Measurements from ENCODE around the gene PODN.

The PODN gene

DNA sequence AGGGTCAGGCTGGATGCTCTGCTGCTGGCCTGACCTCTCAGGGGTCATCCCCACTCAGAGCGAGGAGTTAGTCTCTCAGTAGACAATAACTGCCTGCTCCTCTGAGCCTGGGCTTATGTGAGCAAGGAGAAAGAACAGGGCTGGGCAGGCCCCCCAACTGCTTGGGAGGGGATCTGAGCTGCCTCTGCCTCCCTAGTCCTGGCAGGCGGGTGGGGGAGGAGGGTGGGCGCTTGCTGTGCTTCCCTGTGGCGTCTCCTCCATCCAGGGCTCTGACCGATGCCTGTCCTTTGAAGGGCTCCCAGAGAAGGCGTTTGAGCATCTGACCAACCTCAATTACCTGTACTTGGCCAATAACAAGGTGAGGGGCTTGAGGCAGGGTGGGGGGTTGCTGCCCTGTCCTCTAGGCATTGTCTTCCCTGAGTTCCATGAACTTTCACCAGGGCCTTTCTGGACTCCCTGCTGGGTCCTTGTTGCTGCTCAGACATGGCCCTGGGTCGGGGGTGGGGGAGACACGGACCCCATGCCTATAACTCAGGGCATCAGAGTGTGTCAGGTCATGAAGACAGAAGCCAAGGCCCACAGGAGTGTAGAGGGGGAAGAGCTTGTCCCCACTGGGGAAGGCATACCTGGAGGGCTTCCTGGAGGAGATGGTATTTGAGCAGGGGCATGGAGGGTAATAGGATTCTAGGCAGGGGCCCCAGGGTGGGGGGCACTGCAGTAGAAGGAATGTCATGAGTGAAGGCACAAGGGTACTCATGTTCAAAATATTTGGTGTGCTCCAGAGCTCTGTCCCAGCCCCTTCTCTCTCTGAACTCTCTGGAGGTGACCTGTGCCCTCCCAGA lies 12.5 kb downstream of the PODN start:
- no peak for DNase-seq

DNA sequence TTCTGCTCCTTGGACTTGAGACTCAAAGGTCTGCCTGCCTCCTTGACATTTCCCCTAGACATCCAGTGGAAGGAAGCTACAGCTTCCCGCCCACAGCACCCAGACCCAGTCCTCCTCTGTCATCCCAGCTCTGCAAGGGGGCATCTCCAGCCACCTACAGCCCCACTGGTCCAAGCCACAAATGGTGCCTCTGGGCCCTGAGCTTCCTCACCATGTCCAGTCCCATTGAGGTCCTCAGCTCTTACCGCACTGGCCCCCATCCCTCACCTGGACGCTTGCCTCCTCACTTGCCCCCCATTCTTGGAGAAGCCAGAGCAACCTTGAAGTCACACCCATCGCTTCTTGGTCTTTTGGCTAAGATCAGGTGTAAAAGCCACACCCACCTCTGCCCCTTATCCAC lies 13.2 kb downstream of the PODN start:
- peak in 3 of 4 experiments; percentile 13 to 33 (median 29) for DNase-seq

DNA sequence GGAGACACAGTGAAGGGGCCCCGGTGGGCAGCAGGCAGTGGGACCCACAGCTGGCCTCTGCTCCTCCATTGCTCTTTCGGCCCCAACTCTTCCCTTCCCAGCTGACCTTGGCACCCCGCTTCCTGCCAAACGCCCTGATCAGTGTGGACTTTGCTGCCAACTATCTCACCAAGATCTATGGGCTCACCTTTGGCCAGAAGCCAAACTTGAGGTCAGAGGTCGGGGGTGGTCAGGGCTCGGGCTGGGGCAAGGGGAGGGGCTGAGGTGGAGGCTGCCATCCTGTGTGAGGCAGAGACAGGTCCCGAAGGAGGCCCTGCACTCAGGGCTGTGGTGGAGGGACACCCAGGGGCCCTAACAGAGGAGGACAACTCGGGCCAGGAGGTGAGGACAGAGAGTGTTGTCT lies 13.7 kb downstream of the PODN start:
- DNase-seq: no peak

DNA sequence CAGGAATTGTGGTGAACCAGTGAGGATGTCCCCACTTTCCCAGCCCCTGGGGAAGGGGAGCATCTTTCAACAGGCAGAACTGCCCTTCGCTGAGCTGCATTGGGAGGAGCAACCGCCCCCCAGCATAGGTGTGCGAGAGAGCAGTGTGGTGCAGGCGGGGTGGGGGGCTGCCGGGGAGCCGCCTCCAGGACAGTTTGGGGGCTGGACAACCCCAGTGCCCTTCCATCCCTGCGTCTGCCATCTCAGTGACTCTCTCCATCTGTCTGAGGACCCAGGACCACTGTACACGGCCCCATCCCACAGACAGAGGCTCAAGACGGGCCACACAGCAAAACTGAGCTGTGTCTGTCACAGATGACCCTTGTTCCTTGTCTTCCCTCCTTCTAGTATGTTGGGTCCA lies 14.2 kb downstream of the PODN start:
- no peak for DNase-seq

DNA sequence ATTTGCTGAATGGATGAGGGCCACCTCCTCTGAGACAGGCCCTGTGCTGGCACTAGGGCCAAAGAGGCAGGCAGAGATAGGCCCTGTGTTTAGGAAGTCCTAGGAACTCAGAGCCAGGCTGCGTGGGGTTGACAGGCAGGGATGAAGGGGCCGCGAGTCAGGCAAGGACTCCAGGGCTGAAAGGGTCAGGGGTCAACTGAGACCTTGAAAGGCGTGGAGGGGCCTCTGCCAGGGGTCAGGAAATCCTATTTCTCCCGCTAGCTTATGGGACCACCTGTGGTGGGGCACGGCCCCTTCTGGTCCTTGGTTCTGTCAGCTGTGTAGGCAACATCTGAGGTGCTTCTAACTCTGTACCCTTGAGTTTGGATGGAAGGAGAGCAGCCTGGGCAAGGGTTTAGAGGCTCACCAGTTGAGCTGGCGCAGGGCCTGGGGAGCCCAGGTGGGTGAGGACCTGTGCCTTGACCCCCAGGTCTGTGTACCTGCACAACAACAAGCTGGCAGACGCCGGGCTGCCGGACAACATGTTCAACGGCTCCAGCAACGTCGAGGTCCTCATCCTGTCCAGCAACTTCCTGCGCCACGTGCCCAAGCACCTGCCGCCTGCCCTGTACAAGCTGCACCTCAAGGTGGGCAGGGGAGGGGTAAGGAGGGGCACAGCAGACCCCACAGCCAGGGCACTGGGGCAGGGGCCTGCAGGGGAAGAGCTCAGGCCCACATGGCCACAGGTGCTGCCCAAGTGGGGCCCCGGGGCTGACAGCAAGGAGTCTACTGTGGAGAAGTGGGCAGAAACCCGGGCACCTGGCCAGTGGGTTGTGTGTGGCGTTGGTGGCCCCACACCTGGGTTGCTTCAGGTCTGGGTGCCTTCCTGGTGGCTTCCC lies 14.9 kb downstream of the PODN start:
- no peak for DNase-seq

DNA sequence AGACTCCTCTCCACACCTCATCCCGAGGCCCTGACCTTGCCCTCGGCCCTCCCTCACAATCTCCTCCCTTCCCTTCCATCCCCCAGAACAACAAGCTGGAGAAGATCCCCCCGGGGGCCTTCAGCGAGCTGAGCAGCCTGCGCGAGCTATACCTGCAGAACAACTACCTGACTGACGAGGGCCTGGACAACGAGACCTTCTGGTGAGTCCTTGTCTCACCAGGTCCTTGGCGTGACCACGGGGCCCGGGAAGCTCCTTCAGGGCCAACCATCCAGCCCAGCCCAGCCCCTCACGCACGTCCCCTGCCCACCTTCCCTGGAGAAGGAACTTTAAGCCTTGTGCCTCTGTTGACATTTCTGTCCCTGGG lies 15.6 kb downstream of the PODN start:
- no peak for DNase-seq

DNA sequence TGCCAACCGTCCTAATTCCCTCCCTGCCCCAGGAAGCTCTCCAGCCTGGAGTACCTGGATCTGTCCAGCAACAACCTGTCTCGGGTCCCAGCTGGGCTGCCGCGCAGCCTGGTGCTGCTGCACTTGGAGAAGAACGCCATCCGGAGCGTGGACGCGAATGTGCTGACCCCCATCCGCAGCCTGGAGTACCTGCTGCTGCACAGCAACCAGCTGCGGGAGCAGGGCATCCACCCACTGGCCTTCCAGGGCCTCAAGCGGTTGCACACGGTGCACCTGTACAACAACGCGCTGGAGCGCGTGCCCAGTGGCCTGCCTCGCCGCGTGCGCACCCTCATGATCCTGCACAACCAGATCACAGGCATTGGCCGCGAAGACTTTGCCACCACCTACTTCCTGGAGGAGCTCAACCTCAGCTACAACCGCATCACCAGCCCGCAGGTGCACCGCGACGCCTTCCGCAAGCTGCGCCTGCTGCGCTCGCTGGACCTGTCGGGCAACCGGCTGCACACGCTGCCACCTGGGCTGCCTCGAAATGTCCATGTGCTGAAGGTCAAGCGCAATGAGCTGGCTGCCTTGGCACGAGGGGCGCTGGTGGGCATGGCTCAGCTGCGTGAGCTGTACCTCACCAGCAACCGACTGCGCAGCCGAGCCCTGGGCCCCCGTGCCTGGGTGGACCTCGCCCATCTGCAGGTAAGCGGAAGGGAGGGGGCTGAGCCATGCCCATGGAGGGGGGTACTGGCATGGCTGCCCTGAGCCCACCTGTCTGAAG lies 16.5 kb downstream of the PODN start:
- no peak for DNase-seq

DNA sequence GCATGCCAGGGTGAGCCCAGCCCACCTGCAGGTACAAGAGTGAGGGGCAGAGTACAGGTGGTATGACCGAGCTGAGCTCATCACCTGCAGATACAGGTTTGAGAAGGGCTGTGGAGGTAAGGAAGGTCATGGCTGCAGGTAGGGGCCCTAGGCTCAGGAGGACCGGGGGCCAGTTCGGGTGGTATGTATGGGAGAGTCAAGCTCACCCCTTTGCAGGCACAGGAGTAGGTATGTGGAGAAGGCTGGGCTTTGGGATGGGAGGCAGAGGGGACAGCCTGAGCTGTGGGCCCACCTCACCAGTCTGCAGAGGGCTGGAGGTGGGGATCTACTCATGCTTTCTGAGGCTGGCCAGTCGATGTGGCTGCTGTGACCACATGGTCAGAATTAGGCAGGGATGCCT lies 17.2 kb downstream of the PODN start:
- no peak for DNase-seq

DNA sequence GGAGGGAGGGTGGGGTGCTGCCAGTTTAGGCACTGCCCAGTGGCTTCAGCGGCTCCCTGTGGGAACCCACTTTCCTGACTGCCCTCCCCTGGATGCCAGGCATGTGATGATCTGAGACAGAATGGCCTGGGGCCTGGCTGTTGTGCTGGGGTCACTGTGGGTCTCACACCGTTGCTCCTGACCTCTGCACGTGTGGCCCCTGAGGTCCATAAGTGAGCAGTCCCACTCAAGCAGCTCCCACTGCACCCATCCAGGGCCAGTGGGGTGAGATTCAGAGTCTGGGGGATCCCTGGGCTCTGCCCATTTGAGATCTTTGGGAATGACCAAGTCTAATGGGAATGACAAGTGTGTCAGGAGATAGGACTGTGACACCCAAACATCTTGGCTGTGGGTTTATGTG lies 18.0 kb downstream of the PODN start:
- no peak for DNase-seq

DNA sequence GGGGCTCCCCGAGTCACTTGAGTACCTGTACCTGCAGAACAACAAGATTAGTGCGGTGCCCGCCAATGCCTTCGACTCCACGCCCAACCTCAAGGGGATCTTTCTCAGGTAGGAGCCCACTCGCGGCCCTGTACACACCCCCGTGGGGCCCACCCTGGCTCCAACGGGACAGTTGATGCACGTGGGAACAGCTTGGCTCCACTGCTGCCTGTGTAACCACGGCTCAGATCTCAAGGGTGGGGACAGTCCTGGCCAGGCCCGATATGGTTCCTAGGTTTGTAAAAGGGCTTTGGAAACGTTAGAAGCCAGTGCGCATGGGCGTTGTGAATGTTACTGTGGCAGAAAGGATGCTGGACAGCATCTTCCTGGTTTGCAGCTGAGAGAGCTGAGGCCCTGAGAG lies 18.8 kb downstream of the PODN start:
- no peak for DNase-seq

DNA sequence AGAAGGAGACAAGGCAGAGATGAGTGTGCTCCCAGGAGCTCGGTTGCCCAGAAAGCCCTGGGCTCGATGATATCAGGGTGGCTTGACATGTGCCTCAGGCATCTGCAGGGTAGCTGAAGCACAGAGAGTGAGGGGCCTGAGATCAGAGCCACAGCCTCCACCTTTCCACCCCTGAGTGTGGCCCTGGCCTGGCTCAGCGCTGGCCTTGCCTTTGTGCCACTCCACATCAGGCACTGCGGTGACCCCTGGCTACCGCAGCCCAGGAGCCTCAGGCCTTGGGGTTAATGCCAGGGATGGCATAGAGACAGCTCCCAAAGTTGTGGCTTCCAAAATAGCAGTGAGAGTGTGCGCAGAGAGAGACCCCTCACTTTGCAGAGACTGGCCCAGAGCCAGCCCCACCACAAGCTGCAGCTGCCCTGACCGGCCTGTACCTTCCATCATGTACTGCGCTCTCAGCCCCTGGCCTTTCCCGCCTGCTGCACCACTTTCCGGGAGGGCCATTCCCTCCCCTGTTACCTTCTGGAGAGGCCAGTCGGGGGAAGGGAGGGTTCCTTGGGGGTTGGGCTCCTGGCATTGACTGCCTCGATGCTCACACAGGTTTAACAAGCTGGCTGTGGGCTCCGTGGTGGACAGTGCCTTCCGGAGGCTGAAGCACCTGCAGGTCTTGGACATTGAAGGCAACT lies 19.5 kb downstream of the PODN start:
- DNase-seq: no peak

DNA sequence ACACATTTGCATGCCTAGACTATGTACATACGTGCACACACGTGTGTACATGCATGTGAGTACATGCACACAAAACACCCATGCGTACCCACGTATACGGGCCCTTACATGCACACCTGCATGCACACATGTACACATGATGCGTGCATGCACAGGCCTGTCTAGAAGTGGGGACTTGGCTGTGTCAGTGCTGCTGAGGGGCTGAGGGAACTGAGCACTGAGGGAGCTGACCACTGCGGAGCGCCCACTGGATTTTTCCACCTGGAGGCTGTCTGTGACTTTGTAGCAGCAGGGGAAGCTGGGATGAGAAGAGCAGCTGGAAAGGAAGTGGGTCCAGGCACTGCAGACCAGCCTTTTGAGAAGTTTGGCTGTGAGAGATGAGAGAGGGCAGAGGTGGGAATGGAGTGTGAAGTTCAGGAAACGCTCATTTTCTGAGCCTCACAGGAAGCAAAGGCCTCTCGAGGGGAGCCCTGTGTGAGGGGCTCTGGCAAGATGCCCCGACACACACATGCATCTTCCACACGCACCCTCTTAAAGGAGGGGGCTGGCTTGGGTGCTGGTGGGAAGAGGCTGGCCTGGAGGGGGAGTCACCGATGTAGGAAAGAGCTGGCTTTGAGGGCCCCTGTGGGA lies 20.9 kb downstream of the PODN start:
- DNase-seq: no peak

DNA sequence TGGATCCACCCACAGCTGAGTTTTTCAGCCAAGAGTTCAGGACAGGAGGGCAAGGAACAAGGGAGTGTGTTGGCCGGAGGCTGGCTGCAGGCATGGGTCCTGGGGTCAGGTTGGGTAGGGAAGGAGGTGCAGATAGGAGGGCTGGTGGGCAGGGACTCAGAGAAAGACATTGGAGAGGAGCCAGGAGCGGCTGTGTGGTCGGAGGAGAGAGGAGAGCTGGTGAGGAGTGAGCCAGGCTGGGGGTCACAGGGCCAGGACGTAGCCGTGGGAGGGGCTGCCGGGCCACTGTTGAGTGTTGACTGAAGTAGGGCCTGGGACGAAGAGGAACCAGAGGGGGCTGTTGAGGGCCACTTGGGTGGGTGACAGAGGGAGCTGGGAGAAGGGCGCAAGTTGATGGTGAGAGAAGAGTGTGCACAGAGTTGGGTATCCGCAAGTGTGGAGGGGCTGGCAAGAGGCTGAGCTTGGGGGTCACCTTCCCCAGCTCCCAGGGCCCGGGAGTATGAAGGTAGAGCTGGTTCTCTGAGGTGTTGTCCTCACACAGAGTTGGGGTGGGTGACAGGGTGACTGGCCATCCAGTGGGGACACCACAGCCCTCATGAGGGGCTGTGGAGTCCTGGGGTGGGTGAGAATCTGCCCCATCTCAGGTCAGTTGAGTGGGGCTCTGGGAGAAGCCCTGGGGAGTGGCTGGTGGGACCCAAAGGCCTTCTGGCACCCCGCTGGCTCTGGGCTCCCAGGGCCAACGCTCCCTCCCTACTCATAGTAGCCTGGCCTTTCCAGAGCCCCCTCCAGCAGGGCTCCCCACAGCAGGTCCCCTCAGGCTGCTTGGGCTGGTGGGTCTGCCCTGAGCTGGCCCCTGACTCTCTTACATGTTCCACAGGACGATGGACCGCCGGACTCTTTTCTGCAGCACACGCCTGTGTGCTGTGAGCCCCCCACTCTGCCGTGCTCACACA lies 21.9 kb downstream of the PODN start:
- DNase-seq: no peak

DNA sequence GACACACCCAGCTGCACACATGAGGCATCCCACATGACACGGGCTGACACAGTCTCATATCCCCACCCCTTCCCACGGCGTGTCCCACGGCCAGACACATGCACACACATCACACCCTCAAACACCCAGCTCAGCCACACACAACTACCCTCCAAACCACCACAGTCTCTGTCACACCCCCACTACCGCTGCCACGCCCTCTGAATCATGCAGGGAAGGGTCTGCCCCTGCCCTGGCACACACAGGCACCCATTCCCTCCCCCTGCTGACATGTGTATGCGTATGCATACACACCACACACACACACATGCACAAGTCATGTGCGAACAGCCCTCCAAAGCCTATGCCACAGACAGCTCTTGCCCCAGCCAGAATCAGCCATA lies 22.6 kb downstream of the PODN start:
- DNase-seq: no peak

DNA sequence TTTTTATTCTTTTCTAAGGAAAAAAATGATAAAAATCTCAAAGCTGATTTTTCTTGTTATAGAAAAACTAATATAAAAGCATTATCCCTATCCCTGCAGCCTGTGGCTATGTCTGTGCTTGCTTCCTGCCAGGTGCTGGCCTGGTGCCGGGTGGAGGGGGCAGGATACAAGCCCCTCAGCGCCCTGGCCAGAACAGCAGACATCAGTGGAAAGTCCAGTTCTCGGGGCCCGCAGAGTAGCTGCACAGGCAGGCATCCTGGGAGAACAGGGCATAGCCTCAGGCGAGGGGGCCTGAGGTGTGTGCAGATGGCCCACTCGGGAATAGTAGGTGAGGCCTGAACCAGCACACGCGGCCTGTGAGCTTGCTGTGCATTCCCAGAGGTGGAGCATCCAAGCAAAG lies 23.4 kb downstream of the PODN start:
- no peak for DNase-seq

DNA sequence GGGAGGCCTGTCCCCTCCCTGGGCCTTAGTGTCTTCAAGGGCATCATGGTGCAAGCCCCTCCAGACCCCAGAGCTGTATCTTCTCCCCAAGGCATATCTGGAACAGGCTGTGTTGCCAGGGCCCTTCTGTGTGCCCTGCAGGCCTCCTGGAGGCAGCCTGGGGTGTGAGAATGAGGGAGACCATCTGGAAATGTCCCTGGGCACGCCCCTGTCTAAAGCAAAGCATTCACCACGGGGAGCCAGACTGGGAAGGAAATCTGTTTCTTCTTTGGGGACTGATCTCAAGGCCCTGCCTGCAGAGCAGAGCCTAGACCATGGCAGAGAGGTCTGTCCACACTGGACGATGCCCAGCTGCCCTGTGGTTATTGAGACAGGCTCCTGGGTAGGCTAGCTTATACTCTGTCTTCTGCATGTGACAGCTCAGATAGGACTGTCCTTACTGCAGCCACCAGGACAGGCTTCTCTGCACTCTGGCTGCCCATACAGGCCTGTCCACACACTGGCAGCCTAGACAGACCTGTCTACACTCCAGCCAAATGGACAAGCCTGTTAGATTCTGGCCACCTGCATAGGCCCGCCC lies 24.6 kb downstream of the PODN start:
- no peak for DNase-seq

DNA sequence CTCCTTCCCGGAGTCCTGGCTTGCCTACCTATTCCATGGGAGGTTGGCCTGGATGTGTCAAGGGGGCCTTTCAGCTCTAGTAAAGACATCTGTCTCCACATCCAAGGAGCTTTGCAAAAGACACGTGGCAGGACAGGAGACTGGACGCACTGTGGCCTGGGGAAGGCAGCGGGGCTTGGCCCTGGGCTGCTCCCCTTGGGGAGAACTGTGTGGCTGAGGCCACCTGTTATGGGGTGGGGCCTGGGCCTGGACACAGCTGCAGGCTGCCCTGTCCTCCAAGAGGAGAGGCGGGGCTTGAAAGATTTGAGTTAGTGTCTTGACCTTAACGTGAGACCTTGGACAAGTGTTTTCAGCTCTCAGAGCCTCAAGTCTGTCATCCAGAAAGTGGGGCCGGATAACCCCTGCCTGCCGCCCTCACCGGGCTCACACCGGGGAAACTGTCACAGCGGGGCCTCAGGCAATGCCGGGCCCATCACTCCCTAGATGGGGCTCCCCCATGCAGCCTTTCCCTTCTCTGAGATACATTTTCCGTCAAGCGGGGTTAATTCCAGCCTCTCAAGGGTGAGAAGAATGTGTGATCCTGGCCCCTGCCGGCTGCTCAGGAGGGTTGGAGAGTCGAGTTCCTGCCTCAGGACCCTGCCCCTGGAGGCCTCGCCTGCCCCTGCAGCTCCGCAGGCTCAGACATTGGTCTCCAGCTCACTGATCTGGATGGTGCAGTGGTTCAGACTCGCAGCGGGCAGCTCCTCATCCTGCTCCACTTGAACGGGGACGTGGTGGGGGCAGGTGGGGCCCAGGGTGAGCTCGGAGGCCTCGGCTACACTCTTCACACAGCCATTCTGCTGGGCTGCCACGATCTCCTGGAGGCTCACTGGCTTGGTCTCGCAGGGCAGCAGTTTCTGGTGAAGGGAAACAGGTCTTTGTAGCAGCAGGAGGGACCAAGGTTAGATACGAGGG lies 25.6 kb downstream of the PODN start:
- no peak for DNase-seq

DNA sequence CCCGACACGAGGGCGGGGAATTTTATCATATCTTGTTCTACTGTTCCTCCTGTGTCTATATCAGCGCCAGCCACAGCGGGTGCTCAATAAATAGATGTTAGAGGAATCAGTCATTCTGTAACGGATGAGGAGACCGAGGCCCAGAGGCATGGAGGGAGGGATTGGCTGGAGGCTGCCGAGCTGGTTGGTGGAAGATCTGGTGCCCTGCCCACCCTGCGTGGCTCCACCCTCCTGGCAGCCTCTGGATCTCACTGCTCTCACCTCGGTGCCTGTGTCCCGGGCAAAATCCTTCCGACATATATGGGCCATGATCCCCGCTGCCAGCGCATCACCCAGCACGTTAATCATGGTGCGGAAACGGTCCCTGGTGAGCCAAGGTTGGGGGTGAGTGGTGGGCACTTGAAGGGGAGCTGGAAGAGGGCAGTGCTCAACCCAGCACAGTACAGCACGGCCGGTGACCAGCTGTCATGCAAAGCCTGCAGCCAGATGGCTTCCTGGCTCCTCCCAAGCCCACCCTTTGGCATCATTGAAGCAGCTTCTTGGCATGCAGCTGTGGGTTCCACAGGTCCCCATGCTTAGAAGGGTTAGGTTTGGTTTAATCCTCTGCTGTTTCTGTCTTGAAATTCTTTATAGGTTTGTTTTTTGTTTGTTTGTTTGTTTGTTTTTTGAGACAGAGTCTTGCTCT lies 26.7 kb downstream of the PODN start:
- no peak for DNase-seq
